OCI-LY1 (cell line): ENCODE results near the gene CEACAM20.
"Not testable (repeated sequence)": the region's sequence is repeated elsewhere in the genome, so short reads cannot be mapped to it uniquely, and the experiment has no call there.

Source experiments
- H2AFZ ChIP-seq: fragments of 200-600 bp; sonication (generic), shearing (Covaris generic); 2 replicates; pipeline ENCODE4 v1.6.0; 2014; ENCODE audit warnings: antibody characterized with exemption, mild to moderate bottlenecking, low read length
- H3F3A ChIP-seq: fragments of 200-600 bp; sonication (generic), shearing (Covaris generic); 2 replicates; pipeline ENCODE4 v1.6.0; 2014; ENCODE audit warnings: mild to moderate bottlenecking, antibody characterized with exemption, low read length, moderate library complexity; ENCODE audit not compliant: insufficient read depth
- H3K27ac ChIP-seq: fragments of 200-600 bp; sonication (generic); 2 replicates; pipeline ENCODE4 v1.5.1; 2014; ENCODE audit warnings: low read length, mixed run types, mild to moderate bottlenecking, low read depth; ENCODE audit not compliant: poor library complexity, severe bottlenecking
- H3K27me3 ChIP-seq: fragments of 200-600 bp; sonication (generic); 2 replicates; pipeline ENCODE4 v1.6.0; 2014; ENCODE audit warnings: antibody characterized with exemption, mild to moderate bottlenecking, low read length, moderate library complexity; ENCODE audit not compliant: insufficient read depth
- H3K36me3 ChIP-seq: fragments of 200-600 bp; sonication (generic); 2 replicates; pipeline ENCODE4 v1.6.1; 2014; ENCODE audit warnings: mild to moderate bottlenecking, antibody characterized with exemption, low read length, moderate library complexity, mixed read lengths; ENCODE audit not compliant: insufficient read depth
- H3K4me1 ChIP-seq: fragments of 200-600 bp; sonication (generic); 2 replicates; pipeline ENCODE4 v1.5.1; 2014; ENCODE audit warnings: mild to moderate bottlenecking, low read length, moderate library complexity; ENCODE audit not compliant: insufficient read depth, severe bottlenecking
- H3K4me2 ChIP-seq: fragments of 200-600 bp; sonication (generic), shearing (Covaris generic); 2 replicates; pipeline ENCODE4 v1.6.1; 2014; ENCODE audit warnings: low read length
- H3K4me3 ChIP-seq: fragments of 200-600 bp; sonication (generic); 2 replicates; pipeline ENCODE4 v1.5.1; 2014; ENCODE audit warnings: low read length, low read depth, mild to moderate bottlenecking, mixed read lengths; ENCODE audit not compliant: poor library complexity, severe bottlenecking
- H3K79me2 ChIP-seq: fragments of 200-600 bp; shearing (Covaris generic); 2 replicates; pipeline ENCODE4 v1.6.1; 2016; ENCODE audit warnings: mixed run types, low read length, mixed read lengths; ENCODE audit not compliant: insufficient read depth
- H3K9ac ChIP-seq: fragments of 200-600 bp; sonication (generic), shearing (Covaris generic); 2 replicates; pipeline ENCODE4 v1.6.1; 2014; ENCODE audit warnings: mild to moderate bottlenecking, low read length, mixed read lengths
- H3K9me2 ChIP-seq: fragments of 200-600 bp; sonication (generic), shearing (Covaris generic); 2 replicates; pipeline ENCODE4 v1.6.1; 2014; ENCODE audit warnings: low read depth, mild to moderate bottlenecking, low read length, mixed read lengths
- H3K9me3 ChIP-seq: fragments of 200-600 bp; shearing (Covaris generic); 2 replicates; pipeline ENCODE4 v1.6.1; 2014; ENCODE audit warnings: low read length, mixed read lengths
- H4K20me1 ChIP-seq: fragments of 200-600 bp; sonication (generic), shearing (Covaris generic); 2 replicates; pipeline ENCODE4 v1.6.0; 2016; ENCODE audit warnings: mild to moderate bottlenecking, low read length; ENCODE audit not compliant: insufficient read depth
- CTCF ChIP-seq: fragments of 200-600 bp; sonication (generic), shearing (Covaris generic); IDR thresholded peaks from 2 replicates; pipeline ENCODE4 v1.5.1; 2017; ENCODE audit warnings: mild to moderate bottlenecking, antibody characterized with exemption, low read length, moderate library complexity, mixed read lengths
- EZH2 ChIP-seq: fragments of 200-600 bp; sonication (generic), shearing (Covaris generic); IDR thresholded peaks from 2 replicates; pipeline ENCODE4 v1.8.0; 2017; ENCODE audit warnings: borderline replicate concordance, mixed run types, mild to moderate bottlenecking, antibody characterized with exemption, low read length, moderate library complexity, mixed read lengths

Gene CEACAM20

GRCh38 chr19:44476559-44477408 is 52.7 kb downstream of the CEACAM20 start:
- no peaks in the 10 kb centered on the region for H3K27me3 ChIP-seq
- no peak overlapping the region for H3K9ac ChIP-seq
- no peak overlapping the region for H3K27ac ChIP-seq
- H3K36me3 ChIP-seq, result peaks cover 69% of the 10 kb centered on the region
- no peak overlapping the region for H2AFZ ChIP-seq
- H3K4me2 ChIP-seq, result no peak overlapping the region
- H3K4me3 ChIP-seq, result no peak overlapping the region
- peaks cover 15% of the 10 kb centered on the region for H3F3A ChIP-seq
- H3K4me1 ChIP-seq, result no peaks in the 10 kb centered on the region
- H3K79me2 ChIP-seq, result no peaks in the 10 kb centered on the region
- TF ChIP-seq CTCF, result no peak
- TF ChIP-seq EZH2, result no peak
- peaks cover 79% of the 10 kb centered on the region for H3K9me3 ChIP-seq
- no peaks in the 10 kb centered on the region for H3K9me2 ChIP-seq
- no peaks in the 10 kb centered on the region for H4K20me1 ChIP-seq

GRCh38 chr19:44468730-44469129 is 60.7 kb downstream of the CEACAM20 start:
- peaks cover 15% of the 10 kb centered on the region for H3K9me3 ChIP-seq
- H3K27ac ChIP-seq, H3K4me3 ChIP-seq, H3K9ac ChIP-seq, H3K27me3 ChIP-seq, H2AFZ ChIP-seq, H3K4me2 ChIP-seq, H3K36me3 ChIP-seq, H4K20me1 ChIP-seq, H3F3A ChIP-seq, H3K4me1 ChIP-seq, H3K9me2 ChIP-seq, H3K79me2 ChIP-seq: not testable (repeated sequence)

- not testable (repeated sequence) for H2AFZ ChIP-seq, H3K9me2 ChIP-seq, H3F3A ChIP-seq, H3K36me3 ChIP-seq, H3K9ac ChIP-seq, H3K4me2 ChIP-seq, H3K79me2 ChIP-seq, H3K27ac ChIP-seq, H3K4me3 ChIP-seq, H4K20me1 ChIP-seq, H3K4me1 ChIP-seq, H3K27me3 ChIP-seq, H3K9me3 ChIP-seq
Measured at GRCh38 chr19:44462600-44463286, 66.7 kb downstream of the CEACAM20 start.
